DND-41 (cell line): Measurements from ENCODE around the gene HERC5.

Experiments
- CTCF ChIP-seq: IDR thresholded peaks from 2 replicates; pipeline ENCODE4 v1.5.1; 2012; ENCODE audit warnings: borderline replicate concordance, low read length, moderate library complexity, mild to moderate bottlenecking; ENCODE audit not compliant: poor library complexity, severe bottlenecking; ENCODE audit errors: extremely low read depth
- EZH2 ChIP-seq: IDR thresholded peaks from 3 replicates; pipeline ENCODE4 v1.6.1; 2012; ENCODE audit warnings: borderline replicate concordance, low read depth, mild to moderate bottlenecking, moderate library complexity, low read length, inconsistent platforms; ENCODE audit not compliant: severe bottlenecking

DNA sequence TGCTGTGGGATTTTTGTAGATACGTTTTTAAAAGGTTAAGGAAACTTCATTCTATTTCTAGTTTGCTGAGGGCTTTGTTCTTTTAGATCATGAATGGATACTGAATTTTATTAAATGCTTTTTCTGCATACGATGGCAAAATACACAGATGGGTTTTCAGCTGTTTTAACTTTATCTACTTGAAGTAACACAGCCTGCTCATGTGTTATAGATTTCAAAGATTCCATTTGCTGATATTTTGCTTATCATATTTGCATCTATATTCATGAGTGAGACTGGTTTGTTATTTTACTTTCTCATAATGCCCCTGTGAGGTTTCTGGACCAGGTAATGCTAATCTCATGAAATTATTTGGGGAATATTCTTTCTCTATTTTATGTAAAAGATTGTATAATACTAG, 34.5 kb upstream of the HERC5 start:
- no peak for TF ChIP-seq CTCF
- TF ChIP-seq EZH2, result no peak
